ENCODE results near the gene OLFM3.

OLFM3 gene

DNA sequence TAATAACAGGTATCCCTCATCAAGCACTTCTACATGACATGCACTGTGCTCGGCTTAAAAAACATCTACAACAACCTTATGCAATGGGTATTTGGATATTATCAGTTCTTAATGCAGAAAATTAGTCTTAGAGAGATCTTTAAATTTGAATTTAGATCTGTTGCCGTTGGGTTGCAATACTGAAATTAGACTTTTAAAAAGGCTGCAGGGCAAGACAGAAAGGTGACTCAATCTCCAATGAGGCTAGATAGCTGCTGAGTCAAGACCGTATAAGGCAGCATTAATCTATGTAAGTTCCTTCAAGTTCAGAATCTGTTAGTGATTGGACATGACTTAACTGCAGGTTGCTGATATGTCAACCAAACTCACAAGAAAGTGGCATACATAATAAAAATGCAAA is 37.3 kb downstream of the OLFM3 start:
- H3K4me3 ChIP-seq (ENCODE audit: severe bottlenecking) = no peak overlapping the region
- TF ChIP-seq, protein P1, sequence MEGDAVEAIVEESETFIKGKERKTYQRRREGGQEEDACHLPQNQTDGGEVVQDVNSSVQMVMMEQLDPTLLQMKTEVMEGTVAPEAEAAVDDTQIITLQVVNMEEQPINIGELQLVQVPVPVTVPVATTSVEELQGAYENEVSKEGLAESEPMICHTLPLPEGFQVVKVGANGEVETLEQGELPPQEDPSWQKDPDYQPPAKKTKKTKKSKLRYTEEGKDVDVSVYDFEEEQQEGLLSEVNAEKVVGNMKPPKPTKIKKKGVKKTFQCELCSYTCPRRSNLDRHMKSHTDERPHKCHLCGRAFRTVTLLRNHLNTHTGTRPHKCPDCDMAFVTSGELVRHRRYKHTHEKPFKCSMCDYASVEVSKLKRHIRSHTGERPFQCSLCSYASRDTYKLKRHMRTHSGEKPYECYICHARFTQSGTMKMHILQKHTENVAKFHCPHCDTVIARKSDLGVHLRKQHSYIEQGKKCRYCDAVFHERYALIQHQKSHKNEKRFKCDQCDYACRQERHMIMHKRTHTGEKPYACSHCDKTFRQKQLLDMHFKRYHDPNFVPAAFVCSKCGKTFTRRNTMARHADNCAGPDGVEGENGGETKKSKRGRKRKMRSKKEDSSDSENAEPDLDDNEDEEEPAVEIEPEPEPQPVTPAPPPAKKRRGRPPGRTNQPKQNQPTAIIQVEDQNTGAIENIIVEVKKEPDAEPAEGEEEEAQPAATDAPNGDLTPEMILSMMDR (IDR thresholded peaks at IDR 0.05; ENCODE audit: poor library complexity, severe bottlenecking) = no peak
- peaks cover 22% of the 10 kb centered on the region for H3K27me3 ChIP-seq (ENCODE audit: insufficient read depth, poor library complexity, severe bottlenecking)
- DNase-seq (ENCODE audit: low spot score) = no peak
- no peaks in the 10 kb centered on the region for H3K9me3 ChIP-seq (ENCODE audit: severe bottlenecking)
- no peaks in the 10 kb centered on the region for H3K4me1 ChIP-seq (ENCODE audit: insufficient read depth, poor library complexity, severe bottlenecking)
- H3K27ac ChIP-seq (ENCODE audit: poor library complexity, severe bottlenecking) = no peak overlapping the region
- ATAC-seq (ENCODE audit: low read depth) = no peak
- no peaks in the 10 kb centered on the region for H3K36me3 ChIP-seq (ENCODE audit: low read depth)

DNA sequence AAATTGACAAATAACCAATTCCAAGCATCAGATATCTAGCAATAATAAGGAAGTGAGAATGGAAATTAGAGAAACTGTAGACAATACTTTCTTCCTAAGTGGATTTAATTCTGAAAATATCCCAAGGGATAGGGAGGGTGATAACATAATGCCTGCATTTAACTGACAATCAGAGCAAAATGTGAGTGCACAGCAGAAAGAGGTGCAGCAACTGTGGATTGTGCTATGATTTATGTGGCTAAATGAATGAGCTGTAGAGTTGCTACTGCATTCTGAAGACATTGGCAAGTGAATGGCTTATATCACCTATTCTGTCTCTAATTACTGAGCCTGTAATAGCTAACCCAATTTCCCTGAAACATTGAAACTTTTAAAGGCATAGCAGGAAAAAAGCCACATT is 39.0 kb downstream of the OLFM3 start:
- peaks cover 15% of the 10 kb centered on the region for H3K27me3 ChIP-seq (ENCODE audit: insufficient read depth, poor library complexity, severe bottlenecking)
- H3K27ac ChIP-seq (ENCODE audit: poor library complexity, severe bottlenecking) = no peak overlapping the region
- ATAC-seq (ENCODE audit: low read depth) (no peak), DNase-seq (ENCODE audit: low spot score) (no peak)
- no peaks in the 10 kb centered on the region for H3K4me1 ChIP-seq (ENCODE audit: insufficient read depth, poor library complexity, severe bottlenecking)
- H3K4me3 ChIP-seq (ENCODE audit: severe bottlenecking) = no peak overlapping the region
- H3K9me3 ChIP-seq (ENCODE audit: severe bottlenecking) = no peaks in the 10 kb centered on the region
- H3K36me3 ChIP-seq (ENCODE audit: low read depth) = no peaks in the 10 kb centered on the region
- TF ChIP-seq, protein P1 (IDR thresholded peaks at IDR 0.05; ENCODE audit: poor library complexity, severe bottlenecking) = no peak

DNA sequence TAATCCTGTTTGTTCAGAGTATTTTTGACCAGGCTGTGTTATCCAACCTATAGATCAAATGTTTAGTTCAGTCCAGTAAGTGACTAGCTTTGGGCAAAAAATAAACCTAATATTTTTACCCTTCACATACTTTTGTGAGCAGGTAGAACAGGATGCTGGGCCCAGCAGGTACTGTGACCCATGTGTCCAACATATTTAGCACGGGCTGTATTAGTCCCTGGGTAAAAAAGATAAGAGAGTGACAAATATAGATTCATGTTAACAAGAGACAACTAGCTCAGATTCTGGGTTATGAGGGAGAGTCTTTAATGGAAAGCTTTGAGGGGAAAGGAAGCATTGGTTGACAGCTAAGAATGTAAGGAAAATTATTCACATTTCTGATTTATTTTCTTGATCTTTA is 43.1 kb downstream of the OLFM3 start:
- H3K27ac ChIP-seq (ENCODE audit: poor library complexity, severe bottlenecking) = no peak overlapping the region
- H3K9me3 ChIP-seq (ENCODE audit: severe bottlenecking) = no peaks in the 10 kb centered on the region
- peaks cover 8% of the 10 kb centered on the region for H3K27me3 ChIP-seq (ENCODE audit: insufficient read depth, poor library complexity, severe bottlenecking)
- no peak for DNase-seq (ENCODE audit: low spot score)
- ATAC-seq (ENCODE audit: low read depth) = no peak
- no peak overlapping the region for H3K4me3 ChIP-seq (ENCODE audit: severe bottlenecking)
- H3K36me3 ChIP-seq (ENCODE audit: low read depth) = no peaks in the 10 kb centered on the region
- no peaks in the 10 kb centered on the region for H3K4me1 ChIP-seq (ENCODE audit: insufficient read depth, poor library complexity, severe bottlenecking)
- TF ChIP-seq, protein P1 (IDR thresholded peaks at IDR 0.05; ENCODE audit: poor library complexity, severe bottlenecking) = no peak

DNA sequence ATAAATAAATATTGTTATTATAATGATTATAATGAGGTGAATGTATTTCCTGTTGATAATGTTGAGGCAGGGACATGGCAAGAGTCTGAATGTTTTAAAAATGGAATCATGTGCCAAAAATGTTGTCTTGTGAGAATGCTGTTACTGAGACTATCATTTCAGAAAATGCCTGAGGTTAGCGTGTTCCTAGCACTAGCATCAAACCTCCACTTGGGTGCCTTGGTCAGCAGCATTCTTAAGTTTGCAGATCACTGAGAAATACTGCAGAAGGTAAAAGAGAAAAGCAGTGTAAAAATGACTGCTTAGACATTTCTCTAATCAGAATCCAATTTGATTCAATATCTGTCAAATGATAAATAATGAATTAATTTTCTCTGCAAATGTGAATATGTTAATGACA is 50.8 kb downstream of the OLFM3 start:
- no peak for ATAC-seq (ENCODE audit: low read depth)
- TF ChIP-seq, protein P1 (IDR thresholded peaks at IDR 0.05; ENCODE audit: poor library complexity, severe bottlenecking) = no peak

DNA sequence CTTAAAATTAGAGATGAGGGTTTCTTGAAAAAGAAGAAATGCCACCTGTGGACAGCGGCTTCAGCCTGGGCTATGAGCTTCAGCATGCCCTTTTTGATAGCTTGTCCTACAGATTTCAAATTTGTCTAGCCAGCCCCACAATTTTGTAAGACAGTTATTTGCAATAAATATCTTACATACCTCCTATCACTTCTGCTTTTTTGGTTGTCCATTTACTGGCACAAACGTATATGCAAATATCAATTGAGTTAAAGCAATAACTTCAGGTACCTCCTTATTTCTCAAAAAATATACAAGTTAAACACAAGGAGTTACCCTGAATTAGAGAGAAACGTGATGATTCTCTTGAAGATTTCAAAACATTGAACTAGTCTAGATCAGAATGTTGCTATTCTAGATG is 53.5 kb downstream of the OLFM3 start:
- Histone ChIP-seq H3K4me1 (ENCODE audit: insufficient read depth, poor library complexity, severe bottlenecking) (no peaks in the 10 kb centered on the region), H3K36me3 (ENCODE audit: low read depth) (no peaks in the 10 kb centered on the region), H3K9me3 (ENCODE audit: severe bottlenecking) (no peaks in the 10 kb centered on the region), H3K27ac (ENCODE audit: poor library complexity, severe bottlenecking) (no peak overlapping the region), H3K4me3 (ENCODE audit: severe bottlenecking) (no peak overlapping the region), H3K27me3 (ENCODE audit: insufficient read depth, poor library complexity, severe bottlenecking) (no peaks in the 10 kb centered on the region)
- no peak for ATAC-seq (ENCODE audit: low read depth)
- TF ChIP-seq, protein P1 (IDR thresholded peaks at IDR 0.05; ENCODE audit: poor library complexity, severe bottlenecking) = no peak
- DNase-seq (ENCODE audit: low spot score) = no peak

More for the DNA sequence above, 50.8 kb downstream of the OLFM3 start:
- H3K36me3 ChIP-seq (ENCODE audit: low read depth) = no peaks in the 10 kb centered on the region
- H3K27me3 ChIP-seq (ENCODE audit: insufficient read depth, poor library complexity, severe bottlenecking) = no peaks in the 10 kb centered on the region
- H3K4me3 ChIP-seq (ENCODE audit: severe bottlenecking) = no peak overlapping the region
- no peaks in the 10 kb centered on the region for H3K4me1 ChIP-seq (ENCODE audit: insufficient read depth, poor library complexity, severe bottlenecking)
- no peaks in the 10 kb centered on the region for H3K9me3 ChIP-seq (ENCODE audit: severe bottlenecking)
- H3K27ac ChIP-seq (ENCODE audit: poor library complexity, severe bottlenecking) = no peak overlapping the region
- no peak for DNase-seq (ENCODE audit: low spot score)
